Activated naive CD4-positive, alpha-beta T cell treated with anti-CD3 and anti-CD28 coated beads for 36 hours (primary cell): ENCODE measurements around the gene FTSJ3. TPM values are rescaled to one million over a fixed set of nuclear protein-coding genes. Genes with fewer than 3 reads are reported as not detected.

Source experiments
- CTCF ChIA-PET: fragments of 350-600 bp; sonication (Branson Sonifier 250); formaldehyde crosslinking; loops from one replicate; lab custom pipeline; 2021; ENCODE audit warnings: antibody characterized with exemption; lab: Charles Lee
- DNase-seq: peaks from one replicate; pipeline ENCODE4 v3.0.0-alpha.2; 2020
- H3K27ac Mint-ChIP-seq: one replicate; pipeline ENCODE4 v1.8.0; 2021; ENCODE audit warnings: mild to moderate bottlenecking, mixed read lengths
- H3K27me3 Mint-ChIP-seq: one replicate; pipeline ENCODE4 v1.8.0; 2021; ENCODE audit warnings: low read depth, mixed read lengths
- H3K36me3 Mint-ChIP-seq: one replicate; pipeline ENCODE4 v1.8.0; 2021; ENCODE audit warnings: low read depth, mixed read lengths
- H3K4me1 Mint-ChIP-seq: one replicate; pipeline ENCODE4 v1.8.0; 2021; ENCODE audit warnings: low read depth, mixed read lengths
- H3K4me3 Mint-ChIP-seq: one replicate; pipeline ENCODE4 v1.8.0; 2021; ENCODE audit warnings: mild to moderate bottlenecking, moderate library complexity, mixed read lengths
- H3K9me3 Mint-ChIP-seq: one replicate; pipeline ENCODE4 v1.8.0; 2021; ENCODE audit warnings: mixed read lengths
- intact Hi-C: fragments of 100-400 bp; cut with micrococcal nuclease; formaldehyde crosslinking; loops from one replicate; pipeline ENCODE4 v1.15.1; 2023
- total RNA-seq, 2 experiments: library from RNA; stranded (reverse); gene quantifications; one replicate each; pipeline ENCODE4 v1.2.3, GENCODE V29; 2021

Gene FTSJ3
- total RNA-seq, 2 experiments from 2014 or later, result 25.3 to 26.2 TPM

DNA sequence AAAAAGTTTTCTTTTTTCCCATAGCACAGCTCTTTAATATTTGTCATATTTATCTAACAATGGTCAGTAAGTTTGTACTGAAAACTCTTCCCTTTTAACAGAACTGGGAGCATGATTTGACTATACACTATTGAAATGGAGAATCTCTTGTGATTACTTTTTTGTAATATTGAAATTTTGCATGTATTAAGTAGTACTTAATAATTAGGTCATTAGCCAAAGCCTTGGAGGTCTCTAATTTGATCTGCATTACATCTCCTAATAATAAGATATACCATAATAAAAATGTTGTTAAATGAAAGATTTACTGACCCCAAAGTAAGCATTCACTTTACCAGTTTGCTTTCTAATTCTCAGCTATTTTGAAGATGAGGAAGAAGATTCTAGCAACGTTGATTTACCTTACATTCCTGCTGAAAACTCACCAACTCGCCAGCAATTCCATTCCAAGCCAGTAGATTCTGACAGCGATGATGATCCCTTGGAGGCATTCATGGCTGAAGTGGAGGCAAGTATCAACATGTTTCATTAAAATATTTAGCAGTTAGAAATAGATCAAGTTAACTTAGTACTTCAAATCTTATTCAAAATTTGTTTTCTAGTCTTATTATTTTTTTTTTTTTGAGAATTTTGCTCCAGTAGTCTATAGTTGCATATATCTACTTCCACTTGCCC is 35.3 kb downstream of the FTSJ3 start:
- CTCF ChIA-PET, result interaction anchor here (0.8 kb wide), 1 partner anchor 11 kb away, joined by 5 read pairs; no protein-coding TSS in a partner anchor
- H3K27ac Mint-ChIP-seq, result peak overlapping the region; percentile 27
- intact Hi-C loops, result no loop called here
- no peaks in the 10 kb centered on the region for H3K27me3 Mint-ChIP-seq
- H3K4me3 Mint-ChIP-seq, result no peak overlapping the region
- peaks cover 30% of the 10 kb centered on the region for H3K36me3 Mint-ChIP-seq
- DNase-seq, result no peak
- H3K9me3 Mint-ChIP-seq, result no peaks in the 10 kb centered on the region
- H3K4me1 Mint-ChIP-seq, result peaks cover 2% of the 10 kb centered on the region

- intact Hi-C loops, result no loop called here
- H3K4me3 Mint-ChIP-seq, result no peak overlapping the region
- H3K27ac Mint-ChIP-seq, result peak overlapping the region; percentile 50
- CTCF ChIA-PET, result interaction anchor here (0.7 to 1.3 kb wide), 2 partner anchors 24 to 34 kb away, joined by 3 to 4 read pairs; no protein-coding TSS in a partner anchor
- H3K4me1 Mint-ChIP-seq, result peaks cover 4% of the 10 kb centered on the region
- no peaks in the 10 kb centered on the region for H3K9me3 Mint-ChIP-seq
- H3K27me3 Mint-ChIP-seq, result no peaks in the 10 kb centered on the region
- H3K36me3 Mint-ChIP-seq, result peaks cover 28% of the 10 kb centered on the region
- DNase-seq, result no peak
Measured at GRCh38 chr17:63790057-63790456, 37.4 kb downstream of the FTSJ3 start.

GRCh38 chr17:63786971-63787711 is 40.3 kb downstream of the FTSJ3 start:
- Mint-ChIP-seq H3K4me3 (no peak overlapping the region), H3K4me1 (peaks cover 23% of the 10 kb centered on the region), H3K27me3 (no peaks in the 10 kb centered on the region), H3K36me3 (peaks cover 14% of the 10 kb centered on the region), H3K27ac (no peak overlapping the region), H3K9me3 (no peaks in the 10 kb centered on the region)
- DNase-seq, result no peak
- CTCF ChIA-PET, result interaction anchor here (1.3 kb wide), 1 partner anchor 12 kb away, joined by 3 read pairs; no protein-coding TSS in a partner anchor
- intact Hi-C loops, result no loop called here

DNA sequence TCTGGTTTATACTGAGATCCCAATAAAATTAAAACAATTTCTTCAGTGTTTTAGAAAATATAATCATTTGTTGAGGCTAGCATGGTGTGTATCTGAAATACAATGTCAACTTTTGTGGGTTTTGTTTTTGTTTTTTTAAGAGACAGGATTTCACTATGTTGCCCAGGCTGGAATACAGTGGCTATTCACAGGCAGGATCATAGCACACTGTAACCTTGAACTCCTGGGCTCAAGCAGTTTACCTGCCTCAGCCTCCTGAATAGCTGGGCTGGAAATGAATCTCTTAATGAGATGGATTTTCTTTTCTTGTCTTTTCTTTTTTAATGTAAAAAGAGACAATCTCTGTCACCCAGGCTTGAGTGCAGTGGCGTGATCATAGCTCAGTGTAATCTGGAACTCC is 41.3 kb downstream of the FTSJ3 start:
- DNase-seq, result no peak
- Mint-ChIP-seq H3K4me3 (no peak overlapping the region), H3K36me3 (peaks cover 17% of the 10 kb centered on the region), H3K27me3 (no peaks in the 10 kb centered on the region), H3K9me3 (no peaks in the 10 kb centered on the region), H3K27ac (no peak overlapping the region), H3K4me1 (peaks cover 28% of the 10 kb centered on the region)
- intact Hi-C loops, result no loop called here
- CTCF ChIA-PET, result interaction anchor here (1.3 kb wide), 1 partner anchor 13 kb away, joined by 3 read pairs; no protein-coding TSS in a partner anchor

DNA sequence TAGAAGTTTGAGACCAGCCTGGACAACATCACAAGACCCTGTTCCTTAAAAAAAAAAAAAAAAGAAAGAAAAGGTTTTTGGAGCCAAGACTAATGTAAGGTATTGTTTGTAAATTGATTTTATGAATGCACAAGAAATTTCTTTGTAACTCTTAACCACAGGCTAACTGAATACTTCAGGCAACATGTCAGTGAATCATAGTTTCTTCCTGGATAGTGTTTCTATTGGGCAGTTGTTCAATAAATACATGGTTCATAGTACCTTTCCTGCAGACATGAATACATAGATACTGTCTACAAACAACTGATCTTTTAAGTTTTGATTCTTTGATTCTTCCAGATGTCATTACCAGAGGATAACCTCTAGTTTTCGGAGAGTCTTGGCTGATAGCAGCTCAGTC is 41.9 kb downstream of the FTSJ3 start:
- no peak for DNase-seq
- Mint-ChIP-seq H3K9me3 (no peaks in the 10 kb centered on the region), H3K4me3 (no peak overlapping the region), H3K27me3 (no peaks in the 10 kb centered on the region), H3K4me1 (peaks cover 33% of the 10 kb centered on the region), H3K36me3 (peaks cover 17% of the 10 kb centered on the region), H3K27ac (no peak overlapping the region)
- CTCF ChIA-PET, result interaction anchor here (0.6 kb wide), 1 partner anchor 36 kb away, joined by 3 read pairs; no protein-coding TSS in a partner anchor
- intact Hi-C loops, result no loop called here

- H3K27ac Mint-ChIP-seq, result peak overlapping the region; percentile 2
- peaks cover 52% of the 10 kb centered on the region for H3K4me1 Mint-ChIP-seq
- no peak overlapping the region for H3K4me3 Mint-ChIP-seq
- no peaks in the 10 kb centered on the region for H3K9me3 Mint-ChIP-seq
- no peaks in the 10 kb centered on the region for H3K27me3 Mint-ChIP-seq
- H3K36me3 Mint-ChIP-seq, result peaks cover 22% of the 10 kb centered on the region
- CTCF ChIA-PET, result interaction anchor here (0.6 to 1.1 kb wide), 3 partner anchors 8 to 110 kb away, joined by 3 to 5 read pairs (median 3); no protein-coding TSS in a partner anchor
- DNase-seq, result no peak
- intact Hi-C loops, result loop anchor here (1.0 kb wide), 1 partner anchor 8 kb away; no protein-coding TSS in a partner anchor
Measured at GRCh38 chr17:63783522-63783921, 43.9 kb downstream of the FTSJ3 start.

DNA sequence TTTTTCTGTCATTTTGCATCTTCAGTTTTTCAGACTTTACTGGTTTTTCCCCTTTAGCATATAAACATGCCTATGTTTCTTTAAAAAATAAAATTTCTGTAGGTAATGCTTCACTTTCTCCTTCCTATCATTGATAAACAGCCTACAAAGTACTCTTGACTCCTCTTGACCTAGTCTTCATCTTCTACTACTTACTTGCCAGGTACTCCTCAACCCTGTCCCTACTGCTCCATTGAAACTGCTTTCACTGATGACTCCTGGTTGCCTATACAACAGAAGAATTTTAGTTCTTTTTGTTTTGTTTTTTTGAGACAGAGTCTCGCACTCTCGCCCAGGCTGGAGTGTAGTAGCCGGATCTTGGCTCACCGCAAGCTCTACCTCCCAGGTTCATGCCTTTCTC is 46.5 kb downstream of the FTSJ3 start:
- Mint-ChIP-seq H3K36me3 (peaks cover 24% of the 10 kb centered on the region), H3K4me1 (peaks cover 72% of the 10 kb centered on the region), H3K27me3 (no peaks in the 10 kb centered on the region)

GRCh38 chr17:63780507-63780906 is 47.0 kb downstream of the FTSJ3 start:
- Mint-ChIP-seq H3K27ac (peak overlapping the region; percentile 48), H3K9me3 (no peaks in the 10 kb centered on the region), H3K36me3 (peaks cover 27% of the 10 kb centered on the region), H3K4me3 (no peak overlapping the region), H3K4me1 (peaks cover 73% of the 10 kb centered on the region), H3K27me3 (no peaks in the 10 kb centered on the region)
- CTCF ChIA-PET, result interaction anchor here (0.6 to 1.0 kb wide), 2 partner anchors 9 to 85 kb away, joined by 3 read pairs; no protein-coding TSS in a partner anchor
- intact Hi-C loops, result no loop called here
- DNase-seq, result no peak

More for the DNA sequence above, 46.5 kb downstream of the FTSJ3 start:
- no peak for DNase-seq
- intact Hi-C loops, result no loop called here
- no peak overlapping the region for H3K4me3 Mint-ChIP-seq
- CTCF ChIA-PET, result interaction anchor here (0.6 to 1.0 kb wide), 2 partner anchors 8 to 85 kb away, joined by 3 read pairs; no protein-coding TSS in a partner anchor
- H3K9me3 Mint-ChIP-seq, result no peaks in the 10 kb centered on the region
- peak overlapping the region; percentile 48 for H3K27ac Mint-ChIP-seq

DNA sequence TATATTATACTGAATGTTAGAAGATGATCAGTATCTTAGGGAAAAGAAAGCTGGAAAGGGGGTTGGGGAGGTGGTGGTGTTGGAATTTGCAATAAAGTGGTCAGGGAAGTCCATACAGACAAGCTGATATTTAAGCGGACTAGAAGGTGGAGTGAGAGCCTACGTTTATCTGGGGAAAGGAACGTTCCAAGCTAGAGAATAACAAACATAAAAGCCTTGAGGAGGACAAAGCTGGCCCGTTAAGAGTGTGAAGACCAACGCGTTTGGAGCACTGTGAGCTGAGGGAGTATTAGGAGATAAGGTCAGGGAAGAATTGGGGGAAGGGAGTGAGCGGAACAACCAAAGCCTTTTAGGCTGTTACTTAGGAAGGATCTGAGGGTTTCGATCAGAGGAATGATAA is 52.0 kb downstream of the FTSJ3 start:
- intact Hi-C loops, result loop anchor here (1.0 kb wide), 1 partner anchor 8 kb away; no protein-coding TSS in a partner anchor
- H3K27me3 Mint-ChIP-seq, result no peaks in the 10 kb centered on the region
- H3K27ac Mint-ChIP-seq, result peak overlapping the region; percentile 100
- H3K4me3 Mint-ChIP-seq, result peak overlapping the region; percentile 98
- no peak for DNase-seq
- H3K4me1 Mint-ChIP-seq, result peaks cover 65% of the 10 kb centered on the region
- no peaks in the 10 kb centered on the region for H3K9me3 Mint-ChIP-seq
- H3K36me3 Mint-ChIP-seq, result peaks cover 37% of the 10 kb centered on the region
- CTCF ChIA-PET, result interaction anchor here (0.6 to 1.3 kb wide), 5 partner anchors 8 to 350 kb away, joined by 3 to 5 read pairs (median 3); no protein-coding TSS in a partner anchor

DNA sequence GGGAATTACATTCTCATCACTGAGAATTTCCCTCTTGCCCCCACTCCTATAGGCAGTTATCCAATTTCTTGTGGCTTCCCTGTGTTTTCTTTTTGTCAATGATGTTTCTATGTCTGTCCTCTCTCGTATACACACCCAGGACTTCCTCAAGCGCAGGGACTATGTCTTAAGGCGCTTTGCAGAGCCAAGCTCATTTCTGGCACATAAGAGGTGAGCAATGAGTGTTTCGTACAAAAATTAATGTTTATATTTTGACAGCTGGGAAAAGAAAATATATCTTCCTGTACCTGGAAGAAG is 52.5 kb downstream of the FTSJ3 start:
- Mint-ChIP-seq H3K9me3 (no peaks in the 10 kb centered on the region), H3K36me3 (peaks cover 37% of the 10 kb centered on the region), H3K4me1 (peaks cover 63% of the 10 kb centered on the region), H3K4me3 (peak overlapping the region; percentile 98), H3K27me3 (no peaks in the 10 kb centered on the region), H3K27ac (peak overlapping the region; percentile 100)
- CTCF ChIA-PET, result interaction anchor here (1.0 to 1.3 kb wide), 2 partner anchors 8 to 77 kb away, joined by 3 to 5 read pairs; no protein-coding TSS in a partner anchor
- intact Hi-C loops, result loop anchor here (1.0 to 5.0 kb wide), 3 partner anchors 8 to 808 kb away; partner anchors contain the start of genes ERN1 and TANC2
- DNase-seq, result peak; percentile 35

DNA sequence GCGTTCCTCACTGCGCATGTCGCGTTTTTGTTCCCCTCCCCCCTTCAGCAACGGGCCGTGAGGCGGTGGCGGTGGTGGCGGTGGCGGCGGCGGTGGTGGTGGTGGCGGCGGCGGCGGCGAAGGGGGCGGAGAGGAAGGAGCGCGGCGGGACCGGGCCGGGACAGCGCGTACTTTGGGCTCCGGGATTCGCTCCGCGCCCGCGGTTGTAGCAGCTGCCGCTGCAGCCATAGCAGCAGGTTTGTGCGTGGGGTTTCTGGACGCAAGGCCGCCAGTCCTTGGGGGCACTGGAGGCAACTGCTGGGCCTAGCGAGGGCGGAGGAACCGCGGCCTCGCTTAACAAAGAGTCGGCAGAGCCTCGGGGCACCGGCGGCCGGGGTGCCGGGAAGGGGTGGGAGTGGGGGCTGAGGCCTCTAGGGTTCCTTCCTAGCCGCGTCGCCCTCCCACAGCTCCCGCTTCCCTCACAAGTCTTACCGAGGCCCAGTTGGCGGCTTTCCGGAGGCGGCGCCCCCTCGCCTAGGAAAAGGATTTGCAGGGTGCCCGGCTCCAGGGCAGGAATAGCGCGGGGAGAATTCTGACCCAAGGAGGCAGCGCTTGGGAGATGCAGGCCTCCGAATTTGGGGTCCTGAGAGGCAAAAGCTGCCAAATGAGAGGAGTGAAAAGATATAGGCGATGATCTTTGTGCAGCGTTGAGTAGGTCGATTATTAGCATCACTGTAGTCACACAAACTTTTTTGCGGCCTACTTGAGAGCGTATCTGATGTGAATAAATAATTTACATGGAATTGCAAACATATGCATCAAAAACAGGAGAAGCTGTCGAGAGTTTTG is 53.1 kb downstream of the FTSJ3 start, which contains the start of gene DDX42:
Gene DDX42, plus strand, starts transcription at position 30 of the 828 bp plus-strand sequence. CDS start 12,880 bp downstream, outside the sequence.
- CTCF ChIA-PET, result interaction anchor here (0.6 to 1.9 kb wide), 9 partner anchors 9 to 1211 kb away, joined by 3 to 8 read pairs (median 4); partner anchors contain the start of gene FTSJ3
- DNase-seq, result peak; percentile 94
- Mint-ChIP-seq H3K27me3 (no peaks in the 10 kb centered on the region), H3K4me3 (peak within 1 kb of the TSS; percentile 98), H3K4me1 (peaks cover 61% of the 10 kb centered on the region), H3K27ac (peak within 1 kb of the TSS; percentile 100), H3K9me3 (no peaks in the 10 kb centered on the region), H3K36me3 (peaks cover 34% of the 10 kb centered on the region)
- intact Hi-C loops, result loop anchor here (5.0 kb wide), 2 partner anchors 358 to 807 kb away; partner anchors contain the start of genes ERN1 and TANC2
